A673 (cell line): ENCODE data around the gene UROS. TPM values are rescaled to one million over a fixed set of nuclear protein-coding genes. Genes with fewer than 3 reads are reported as not detected.

Experiments used
- BruUV-seq: library from RNA; stranded (reverse); fragments of 400-500 nt; replicated peaks from 2 replicates; lab custom pipeline; 2021; lab: Mats Ljungman, UMichigan
- CTCF ChIA-PET: fragments of 300-600 bp; sonication (Branson Sonifier 250); formaldehyde crosslinking; loops from one replicate; lab custom pipeline; 2022; ENCODE audit warnings: antibody characterized with exemption; lab: Charles Lee
- POLR2A ChIA-PET: fragments of 300-600 bp; sonication (Branson Sonifier 250); formaldehyde crosslinking; loops from one replicate; lab custom pipeline; 2022; ENCODE audit warnings: antibody characterized with exemption; ENCODE audit not compliant: low non-redundant PET; lab: Charles Lee
- DNase-seq: peaks from one replicate; pipeline ENCODE4 v3.0.0-alpha.2; 2015; ENCODE audit warnings: low spot score
- H3K27ac ChIP-seq: fragments of 200-600 bp; sonication (generic); 2 replicates; pipeline ENCODE4 v1.5.1; 2016; ENCODE audit warnings: mixed run types, low read depth, mild to moderate bottlenecking, mixed read lengths, antibody characterized with exemption, low read length; ENCODE audit not compliant: poor library complexity, severe bottlenecking
- H3K27me3 ChIP-seq: fragments of 200-600 bp; sonication (generic); replicated peaks from 2 replicates; pipeline ENCODE4 v1.6.1; 2017; ENCODE audit warnings: mixed run types, low read depth, mild to moderate bottlenecking, mixed read lengths, antibody characterized with exemption, low read length; ENCODE audit not compliant: insufficient read depth, poor library complexity
- H3K36me3 ChIP-seq: fragments of 200-600 bp; sonication (generic); 2 replicates; pipeline ENCODE4 v1.6.1; 2016; ENCODE audit warnings: mixed run types, mild to moderate bottlenecking, mixed read lengths, antibody characterized with exemption, low read length; ENCODE audit not compliant: insufficient read depth, poor library complexity, severe bottlenecking
- H3K4me1 ChIP-seq: fragments of 200-600 bp; sonication (generic); 2 replicates; pipeline ENCODE4 v1.6.1; 2017; ENCODE audit warnings: mixed run types, mild to moderate bottlenecking, mixed read lengths, antibody characterized with exemption, low read length; ENCODE audit not compliant: insufficient read depth, poor library complexity, severe bottlenecking
- H3K4me3 ChIP-seq: fragments of 200-600 bp; sonication (generic); 2 replicates; pipeline ENCODE4 v1.5.1; 2016; ENCODE audit warnings: low read depth, mixed run types, mild to moderate bottlenecking, mixed read lengths, low read length; ENCODE audit not compliant: poor library complexity, severe bottlenecking
- H3K9me3 ChIP-seq: fragments of 200-600 bp; sonication (generic); 2 replicates; pipeline ENCODE4 v1.6.1; 2016; ENCODE audit warnings: mixed run types, low read depth, mild to moderate bottlenecking, mixed read lengths, antibody characterized with exemption, low read length; ENCODE audit not compliant: poor library complexity, severe bottlenecking
- EZH2 ChIP-seq: fragments of 200-600 bp; sonication (generic); IDR thresholded peaks from 2 replicates; pipeline ENCODE4 v1.6.1; 2017; ENCODE audit warnings: borderline replicate concordance, low read depth, mild to moderate bottlenecking, mixed read lengths, antibody characterized with exemption, low read length; ENCODE audit not compliant: poor library complexity, severe bottlenecking
- intact Hi-C: fragments of 100-400 bp; cut with micrococcal nuclease; formaldehyde crosslinking; loops from one replicate; pipeline ENCODE4 v1.10.0; 2022; ENCODE audit not compliant: unreplicated experiment
- total RNA-seq: library from RNA; stranded (reverse); gene quantifications from 2 replicates; pipeline ENCODE4 v1.2.3, GENCODE V29; 2021
- TF ChIP-seq, protein P1 (sequence below): fragments of 300-800, 200-600 bp; sonication (generic); conservative IDR thresholded peaks from 2 replicates; pipeline ENCODE4 v1.5.1; 2017; ENCODE audit warnings: low read depth, mild to moderate bottlenecking, antibody characterized with exemption, low read length, moderate library complexity, mixed read lengths

The UROS gene
- total RNA-seq, 1 experiment from 2014 or later: 70.7 TPM

DNA sequence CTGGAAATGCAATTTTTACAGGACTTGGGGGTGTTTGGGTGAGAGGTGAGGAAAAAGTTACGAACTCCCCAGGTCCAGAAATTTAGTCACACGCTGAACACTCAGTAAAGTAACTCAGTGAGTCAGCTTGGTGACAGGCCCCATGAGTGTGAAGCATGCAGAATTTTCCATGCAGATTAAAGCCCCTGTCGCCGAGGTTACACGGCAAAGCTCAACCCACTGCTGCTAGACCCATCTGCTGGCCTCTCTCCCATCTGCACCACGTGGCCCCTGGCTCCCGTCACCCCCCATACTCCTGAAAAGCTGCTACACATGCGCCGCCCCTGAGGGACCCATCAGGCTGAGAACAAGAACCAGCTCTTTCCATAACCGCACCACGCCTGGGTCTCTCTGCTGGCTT, 40.4 kb downstream of the UROS start:
- BruUV-seq: no TSS peak
- CTCF ChIA-PET: no interaction called here

DNA sequence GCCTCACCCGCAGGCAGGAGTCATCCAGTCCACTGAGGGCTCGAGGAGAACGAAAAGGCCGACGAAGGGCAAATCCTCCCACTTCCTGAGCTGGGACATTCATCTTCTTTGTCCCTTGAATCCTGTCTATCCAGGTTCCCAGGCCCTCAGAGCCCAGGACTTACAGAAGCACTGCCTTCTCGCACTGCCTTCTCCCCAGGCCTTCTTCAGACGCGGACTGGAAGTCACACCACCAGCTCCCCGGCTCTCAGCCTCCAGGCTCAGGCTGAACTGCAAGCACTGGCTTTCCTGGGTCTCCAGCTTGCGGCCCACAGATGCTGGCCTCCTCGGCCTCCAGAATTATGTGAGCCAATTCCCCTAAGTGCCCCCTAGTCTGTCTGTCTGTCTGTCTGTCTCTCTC, 41.0 kb downstream of the UROS start:
- Histone ChIP-seq H3K27ac (no peak overlapping the region), H3K4me1 (no peaks in the 10 kb centered on the region), H3K4me3 (no peak overlapping the region), H3K9me3 (no peaks in the 10 kb centered on the region), H3K27me3 (no peaks in the 10 kb centered on the region), H3K36me3 (no peaks in the 10 kb centered on the region)
- TF ChIP-seq, protein P1, sequence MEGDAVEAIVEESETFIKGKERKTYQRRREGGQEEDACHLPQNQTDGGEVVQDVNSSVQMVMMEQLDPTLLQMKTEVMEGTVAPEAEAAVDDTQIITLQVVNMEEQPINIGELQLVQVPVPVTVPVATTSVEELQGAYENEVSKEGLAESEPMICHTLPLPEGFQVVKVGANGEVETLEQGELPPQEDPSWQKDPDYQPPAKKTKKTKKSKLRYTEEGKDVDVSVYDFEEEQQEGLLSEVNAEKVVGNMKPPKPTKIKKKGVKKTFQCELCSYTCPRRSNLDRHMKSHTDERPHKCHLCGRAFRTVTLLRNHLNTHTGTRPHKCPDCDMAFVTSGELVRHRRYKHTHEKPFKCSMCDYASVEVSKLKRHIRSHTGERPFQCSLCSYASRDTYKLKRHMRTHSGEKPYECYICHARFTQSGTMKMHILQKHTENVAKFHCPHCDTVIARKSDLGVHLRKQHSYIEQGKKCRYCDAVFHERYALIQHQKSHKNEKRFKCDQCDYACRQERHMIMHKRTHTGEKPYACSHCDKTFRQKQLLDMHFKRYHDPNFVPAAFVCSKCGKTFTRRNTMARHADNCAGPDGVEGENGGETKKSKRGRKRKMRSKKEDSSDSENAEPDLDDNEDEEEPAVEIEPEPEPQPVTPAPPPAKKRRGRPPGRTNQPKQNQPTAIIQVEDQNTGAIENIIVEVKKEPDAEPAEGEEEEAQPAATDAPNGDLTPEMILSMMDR: no peak
- no peak for TF ChIP-seq EZH2
- ChIA-PET CTCF (no interaction called here), POLR2A (no interaction called here)
- no TSS peak for BruUV-seq
- no peak for DNase-seq
- intact Hi-C loops: no loop called here

More for the DNA sequence above, 40.4 kb downstream of the UROS start:
- no peaks in the 10 kb centered on the region for H3K9me3 ChIP-seq
- H3K36me3 ChIP-seq: no peaks in the 10 kb centered on the region
- intact Hi-C loops: no loop called here
- no peaks in the 10 kb centered on the region for H3K27me3 ChIP-seq
- no peak overlapping the region for H3K27ac ChIP-seq
- POLR2A ChIA-PET: no interaction called here
- no peak for DNase-seq
- H3K4me3 ChIP-seq: no peak overlapping the region
- TF ChIP-seq, protein P1: no peak
- no peak for TF ChIP-seq EZH2
- no peaks in the 10 kb centered on the region for H3K4me1 ChIP-seq

DNA sequence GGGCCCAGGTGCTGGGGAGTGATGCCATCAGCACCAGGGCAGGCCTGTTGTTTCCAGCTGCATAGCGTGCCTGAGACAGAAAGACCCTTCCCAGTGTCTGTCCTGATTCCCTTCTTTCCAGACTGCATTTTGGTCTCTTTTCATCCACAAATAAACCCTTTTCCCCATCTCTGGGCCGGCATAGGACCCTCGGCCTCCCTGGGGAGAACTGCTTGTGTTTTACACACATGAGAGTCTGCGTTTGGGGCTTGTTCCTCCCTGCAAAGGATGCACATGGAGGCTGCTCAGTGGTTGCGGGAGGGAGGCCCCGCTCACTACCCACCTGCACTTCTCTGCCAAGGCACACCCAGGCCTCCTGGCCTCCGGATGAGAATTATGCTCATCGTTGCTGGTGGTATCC, 41.7 kb downstream of the UROS start:
- ChIA-PET CTCF (no interaction called here), POLR2A (no interaction called here)
- Histone ChIP-seq H3K4me3 (no peak overlapping the region), H3K4me1 (no peaks in the 10 kb centered on the region), H3K36me3 (no peaks in the 10 kb centered on the region), H3K9me3 (no peaks in the 10 kb centered on the region), H3K27me3 (no peaks in the 10 kb centered on the region), H3K27ac (no peak overlapping the region)
- intact Hi-C loops: no loop called here
- TF ChIP-seq, protein P1: no peak
- no peak for TF ChIP-seq EZH2
- DNase-seq: no peak
- BruUV-seq: no TSS peak
